Measurements from ENCODE around the gene CCL17. TPM values are rescaled to one million over a fixed set of nuclear protein-coding genes. Genes with fewer than 3 reads are reported as not detected.

Gene CCL17
- total RNA-seq, 1 donor from 2014 or later, result 7.0 TPM

- no peak overlapping the region for H3K27ac Mint-ChIP-seq
- H3K27me3 Mint-ChIP-seq, result no peaks in the 10 kb centered on the region
- TF ChIP-seq CTCF (IDR thresholded peaks at IDR 0.05), result no peak
- no peak overlapping the region for H3K4me3 Mint-ChIP-seq
- no peaks in the 10 kb centered on the region for H3K36me3 Mint-ChIP-seq (ENCODE audit: low read depth)
- DNase-seq (no peak), ATAC-seq (ENCODE audit: low read depth) (no peak)
- ChIA-PET CTCF (no interaction called here), POLR2A (no interaction called here)
- intact Hi-C loops (cut with micrococcal nuclease), result no loop called here
- H3K9me3 Mint-ChIP-seq, result no peaks in the 10 kb centered on the region
- peaks cover 29% of the 10 kb centered on the region for H3K4me1 Mint-ChIP-seq
These were observed 3.2 kb downstream of the CCL17 start for GRCh38 chr16:57407521-57408353.

GRCh38 chr16:57409065-57409464 is 4.5 kb downstream of the CCL17 start:
- ChIA-PET CTCF (interaction anchor here (1.1 kb wide), 1 partner anchor 108 kb away, joined by 5 read pairs; no protein-coding TSS in a partner anchor), POLR2A (interaction anchor here (0.8 kb wide), 1 partner anchor 21 kb away, joined by 3 read pairs; no protein-coding TSS in a partner anchor)
- Mint-ChIP-seq H3K4me3 (no peak overlapping the region), H3K27ac (no peak overlapping the region), H3K27me3 (no peaks in the 10 kb centered on the region), H3K4me1 (peaks cover 42% of the 10 kb centered on the region), H3K9me3 (no peaks in the 10 kb centered on the region), H3K36me3 (ENCODE audit: low read depth) (no peaks in the 10 kb centered on the region)
- no peak for TF ChIP-seq CTCF (IDR thresholded peaks at IDR 0.05)
- intact Hi-C loops (cut with micrococcal nuclease), result no loop called here
- no peak for ATAC-seq (ENCODE audit: low read depth)
- DNase-seq, result no peak

GRCh38 chr16:57409870-57410587 is 5.5 kb downstream of the CCL17 start:
- H3K4me3 Mint-ChIP-seq, result no peak overlapping the region
- POLR2A ChIA-PET, result interaction anchor here (0.8 kb wide), 1 partner anchor 22 kb away, joined by 3 read pairs; no protein-coding TSS in a partner anchor
- peaks cover 50% of the 10 kb centered on the region for H3K4me1 Mint-ChIP-seq

GRCh38 chr16:57411362-57411976 is 6.9 kb downstream of the CCL17 start:
- ATAC-seq (ENCODE audit: low read depth) (no peak), DNase-seq (no peak)
- Mint-ChIP-seq H3K9me3 (no peaks in the 10 kb centered on the region), H3K27me3 (no peaks in the 10 kb centered on the region), H3K4me1 (peaks cover 55% of the 10 kb centered on the region), H3K36me3 (ENCODE audit: low read depth) (no peaks in the 10 kb centered on the region), H3K4me3 (no peak overlapping the region), H3K27ac (no peak overlapping the region)
- intact Hi-C loops (cut with micrococcal nuclease), result loop anchor here (2.0 to 10.0 kb wide), 3 partner anchors 15 to 447 kb away; partner anchors contain the start of genes CETP and KATNB1
- no peak for TF ChIP-seq CTCF (IDR thresholded peaks at IDR 0.05)
- POLR2A ChIA-PET, result interaction anchor here (0.7 to 3.7 kb wide), 10 partner anchors 11 to 112 kb away, joined by 3 to 22 read pairs (median 5); no protein-coding TSS in a partner anchor
- CTCF ChIA-PET, result no interaction called here

More at GRCh38 chr16:57409870-57410587, 5.5 kb downstream of the CCL17 start:
- no peak for DNase-seq
- CTCF ChIA-PET, result interaction anchor here (1.1 kb wide), 1 partner anchor 109 kb away, joined by 5 read pairs; no protein-coding TSS in a partner anchor
- H3K27me3 Mint-ChIP-seq, result no peaks in the 10 kb centered on the region
- H3K36me3 Mint-ChIP-seq (ENCODE audit: low read depth), result no peaks in the 10 kb centered on the region
- intact Hi-C loops (cut with micrococcal nuclease), result loop anchor here (2.0 to 10.0 kb wide), 3 partner anchors 13 to 445 kb away; partner anchors contain the start of genes CETP and KATNB1
- TF ChIP-seq CTCF (IDR thresholded peaks at IDR 0.05), result no peak
- no peaks in the 10 kb centered on the region for H3K9me3 Mint-ChIP-seq
- H3K27ac Mint-ChIP-seq, result no peak overlapping the region
- ATAC-seq (ENCODE audit: low read depth), result no peak

Measured in activated B cell treated with CpG ODN at 0.5 μM for 24 hours (primary cell).